ENCODE data around the gene ZNF324B.

Gene ZNF324B

DNA sequence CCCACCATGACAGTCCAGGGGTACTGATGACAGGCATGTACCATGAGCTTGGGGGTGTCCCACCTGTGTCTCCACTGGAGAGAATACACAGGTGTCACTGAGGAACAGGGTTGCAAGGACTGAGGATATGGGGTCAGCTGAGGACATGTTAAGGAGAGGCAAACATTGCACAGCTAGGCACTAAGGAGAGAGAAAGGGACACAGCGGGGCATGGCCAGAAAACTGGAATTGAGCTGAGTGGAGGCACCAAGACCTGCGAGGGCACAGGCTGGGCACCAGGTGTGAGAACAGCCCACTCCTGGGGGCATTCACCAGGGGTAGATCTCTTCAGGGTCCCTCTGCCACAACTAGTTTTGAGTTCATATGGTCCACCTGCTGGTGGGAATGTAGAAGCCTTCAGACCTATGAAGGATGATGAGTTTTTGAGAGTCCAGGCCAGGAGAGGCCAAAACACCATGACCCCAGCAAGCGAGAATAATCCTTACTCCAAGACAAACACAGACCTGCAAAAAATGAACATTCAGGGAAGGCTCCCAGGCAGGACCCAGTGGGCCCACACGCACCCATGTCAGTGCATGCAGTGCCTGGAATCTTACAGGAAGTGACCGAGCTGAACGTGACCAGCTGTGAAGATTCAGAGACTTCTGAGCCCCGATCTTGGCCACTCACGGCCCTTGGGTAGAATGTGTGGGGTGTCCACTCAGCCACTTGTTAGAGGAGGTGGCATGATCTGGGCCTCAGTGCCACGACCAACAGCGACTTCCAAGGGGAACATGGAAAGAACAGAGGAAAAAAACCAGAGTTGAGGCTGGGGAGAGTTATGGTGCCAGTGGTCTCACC is 44.4 kb upstream of the ZNF324B start:
- Histone ChIP-seq H3K9me3 (replicated peaks in 1 of 2; ENCODE audit: control insufficient read depth in 2 of 2, insufficient read depth in 1 of 2, low read depth in 1 of 2, low read length in 2 of 2) (peaks cover 2 to 18% of the 10 kb centered on the region in 2 donors), H3K4me1 (ENCODE audit: control insufficient read depth in 2 of 2, insufficient read depth in 1 of 2, low read depth in 1 of 2, low read length in 2 of 2) (peaks cover 14 to 20% of the 10 kb centered on the region in 2 donors), H4K8ac (ENCODE audit: low read depth, low read length) (no peak overlapping the region), H3K79me1 (ENCODE audit: low read depth, low read length) (peaks cover 9% of the 10 kb centered on the region), H2BK15ac (ENCODE audit: low read length) (no peak overlapping the region), H4K91ac (ENCODE audit: low read depth, low read length, poor library complexity) (no peak overlapping the region), H3K18ac (ENCODE audit: low read length) (no peak overlapping the region), H3K27me3 (ENCODE audit: control insufficient read depth in 3 of 3, insufficient read depth in 3 of 3, low read depth in 1 of 3, low read length in 3 of 3) (no peaks in the 10 kb centered on the region), H3K36me3 (replicated peaks in 1 of 2; ENCODE audit: control insufficient read depth in 2 of 2, insufficient read depth in 2 of 2, low read length in 2 of 2) (peaks cover 1 to 8% of the 10 kb centered on the region in 2 donors), H2AFZ (ENCODE audit: low read length) (no peak overlapping the region), H3K14ac (ENCODE audit: low read length) (no peak overlapping the region), H3K4ac (ENCODE audit: low read length) (no peak overlapping the region), H3K23ac (ENCODE audit: low read depth, low read length, poor library complexity) (peak overlapping the region; percentile 14), H3K9ac (ENCODE audit: low read depth, low read length, poor library complexity) (no peak overlapping the region), H3K4me2 (ENCODE audit: insufficient read depth, low read length, poor library complexity, severe bottlenecking) (peak overlapping the region; percentile 92), H2BK12ac (ENCODE audit: low read length) (no peak overlapping the region), H3K4me3 (ENCODE audit: low read length in 2 of 2) (peak overlapping the region; percentile 27 to 84), H3K27ac (replicated peaks; ENCODE audit: low read length) (peak overlapping the region; percentile 93), H2BK5ac (ENCODE audit: low read length) (peak overlapping the region; percentile 75), H2AK5ac (ENCODE audit: low read depth, low read length) (peak overlapping the region; percentile 88), H2BK120ac (ENCODE audit: low read depth, low read length) (no peak overlapping the region)
- no CpG with 5 or more reads among the region's 10 CpGs for WGBS, 2 donors (ENCODE audit: extremely low coverage in 2 of 2, insufficient read length in 2 of 2, insufficient replicate concordance in 1 of 2)
- no peak for DNase-seq (ENCODE audit: low spot score)

GRCh38 chr19:58407658-58408151 is 43.7 kb upstream of the ZNF324B start:
- H3K18ac ChIP-seq (ENCODE audit: low read length) = peak overlapping the region; percentile 99
- H3K4me1 ChIP-seq (ENCODE audit: control insufficient read depth in 2 of 2, insufficient read depth in 1 of 2, low read depth in 1 of 2, low read length in 2 of 2) = peaks cover 13 to 18% of the 10 kb centered on the region in 2 donors
- whole genome bisulfite sequencing, 2 donors (ENCODE audit: extremely low coverage in 2 of 2, insufficient read length in 2 of 2, insufficient replicate concordance in 1 of 2) = no CpG with 5 or more reads among the region's 22 CpGs
- peak overlapping the region; percentile 93 for H2AFZ ChIP-seq (ENCODE audit: low read length)
- peaks cover 2 to 12% of the 10 kb centered on the region in 2 donors for H3K9me3 ChIP-seq (replicated peaks in 1 of 2; ENCODE audit: control insufficient read depth in 2 of 2, insufficient read depth in 1 of 2, low read depth in 1 of 2, low read length in 2 of 2)
- H3K4me3 ChIP-seq (ENCODE audit: low read length in 2 of 2) = peak overlapping the region; percentile 84 to 87
- H3K14ac ChIP-seq (ENCODE audit: low read length) = peak overlapping the region; percentile 91
- peak overlapping the region; percentile 87 for H3K4ac ChIP-seq (ENCODE audit: low read length)
- peak overlapping the region; percentile 75 for H2BK5ac ChIP-seq (ENCODE audit: low read length)
- H3K79me1 ChIP-seq (ENCODE audit: low read depth, low read length) = peaks cover 8% of the 10 kb centered on the region
- peak overlapping the region; percentile 89 for H3K9ac ChIP-seq (ENCODE audit: low read depth, low read length, poor library complexity)
- H4K91ac ChIP-seq (ENCODE audit: low read depth, low read length, poor library complexity) = no peak overlapping the region
- H3K27ac ChIP-seq (replicated peaks; ENCODE audit: low read length) = peak overlapping the region; percentile 93
- H2BK120ac ChIP-seq (ENCODE audit: low read depth, low read length) = no peak overlapping the region
- peak overlapping the region; percentile 92 for H3K4me2 ChIP-seq (ENCODE audit: insufficient read depth, low read length, poor library complexity, severe bottlenecking)
- H2BK12ac ChIP-seq (ENCODE audit: low read length) = no peak overlapping the region
- peaks cover 1 to 8% of the 10 kb centered on the region in 2 donors for H3K36me3 ChIP-seq (replicated peaks in 1 of 2; ENCODE audit: control insufficient read depth in 2 of 2, insufficient read depth in 2 of 2, low read length in 2 of 2)
- H3K27me3 ChIP-seq (ENCODE audit: control insufficient read depth in 3 of 3, insufficient read depth in 3 of 3, low read depth in 1 of 3, low read length in 3 of 3) = no peaks in the 10 kb centered on the region
- H2AK5ac ChIP-seq (ENCODE audit: low read depth, low read length) = peak overlapping the region; percentile 88
- DNase-seq (ENCODE audit: low spot score) = no peak
- H2BK15ac ChIP-seq (ENCODE audit: low read length) = peak overlapping the region; percentile 10
- H4K8ac ChIP-seq (ENCODE audit: low read depth, low read length) = no peak overlapping the region
- H3K23ac ChIP-seq (ENCODE audit: low read depth, low read length, poor library complexity) = peak overlapping the region; percentile 97

DNA sequence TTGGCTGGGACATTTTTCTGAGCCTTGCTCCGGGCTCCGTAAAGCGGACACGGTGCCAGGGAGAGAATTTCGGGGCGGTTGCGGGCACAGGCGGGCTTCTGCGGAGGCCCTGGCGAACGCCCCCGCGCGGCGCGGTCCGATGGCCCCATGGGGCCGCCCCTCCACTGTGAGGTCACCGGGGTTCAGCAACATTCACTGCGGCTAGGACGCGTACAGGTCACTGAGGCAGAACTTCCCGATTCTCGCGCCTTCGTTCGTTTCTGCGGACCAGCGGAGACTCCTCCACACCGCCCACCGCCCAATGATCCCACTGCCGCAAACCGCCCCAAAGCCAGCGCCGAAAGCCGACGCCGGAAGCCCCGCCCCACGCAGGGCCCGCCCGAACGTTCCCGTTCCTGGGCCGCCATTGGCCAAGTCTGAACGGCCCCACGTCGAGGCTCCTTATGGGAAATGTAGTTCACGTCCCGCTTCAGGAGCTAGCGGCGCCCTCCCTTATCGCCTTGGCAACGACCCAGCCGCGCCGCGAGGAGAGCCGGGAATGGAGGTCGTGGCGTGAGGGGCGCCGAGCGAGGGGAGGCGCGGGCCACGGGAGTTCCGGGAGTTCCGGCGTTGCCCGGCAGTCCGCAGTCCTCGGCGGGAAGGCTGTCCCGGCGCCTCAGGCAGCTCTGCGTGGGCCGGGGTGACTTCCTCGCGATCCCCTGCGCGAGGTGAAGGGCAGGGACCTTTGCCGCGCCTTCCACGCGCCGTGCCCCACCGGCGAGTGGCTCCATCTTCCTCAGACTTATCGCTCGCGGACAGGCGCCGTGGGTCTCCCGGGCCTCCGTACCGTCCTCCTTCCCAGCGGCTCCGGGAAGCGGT is 43.0 kb upstream of the ZNF324B start, which contains the start of gene ZNF584:
Gene ZNF584 (plus strand): TSS at position 498 of the 858 bp plus-strand sequence. CDS start 499 bp downstream, outside the sequence.
- no peak within 1 kb of the TSS for H4K91ac ChIP-seq (ENCODE audit: low read depth, low read length, poor library complexity)
- H3K27ac ChIP-seq (replicated peaks; ENCODE audit: low read length) = peak within 1 kb of the TSS; percentile 93
- peaks cover 0 to 6% of the 10 kb centered on the region in 2 donors for H3K9me3 ChIP-seq (replicated peaks in 1 of 2; ENCODE audit: control insufficient read depth in 2 of 2, insufficient read depth in 1 of 2, low read depth in 1 of 2, low read length in 2 of 2)
- peak within 1 kb of the TSS; percentile 84 to 97 for H3K4me3 ChIP-seq (ENCODE audit: low read length in 2 of 2)
- peak within 1 kb of the TSS; percentile 99 for H3K18ac ChIP-seq (ENCODE audit: low read length)
- H4K8ac ChIP-seq (ENCODE audit: low read depth, low read length) = peak within 1 kb of the TSS; percentile 96
- peaks cover 13 to 18% of the 10 kb centered on the region in 2 donors for H3K4me1 ChIP-seq (ENCODE audit: control insufficient read depth in 2 of 2, insufficient read depth in 1 of 2, low read depth in 1 of 2, low read length in 2 of 2)
- no CpG with 5 or more reads among the region's 100 CpGs for WGBS, 2 donors (ENCODE audit: extremely low coverage in 2 of 2, insufficient read length in 2 of 2, insufficient replicate concordance in 1 of 2)
- H3K79me1 ChIP-seq (ENCODE audit: low read depth, low read length) = peaks cover 8% of the 10 kb centered on the region
- no peaks in the 10 kb centered on the region for H3K27me3 ChIP-seq (ENCODE audit: control insufficient read depth in 3 of 3, insufficient read depth in 3 of 3, low read depth in 1 of 3, low read length in 3 of 3)
- peak within 1 kb of the TSS; percentile 87 for H2BK120ac ChIP-seq (ENCODE audit: low read depth, low read length)
- H2AK5ac ChIP-seq (ENCODE audit: low read depth, low read length) = peak within 1 kb of the TSS; percentile 93
- peak within 1 kb of the TSS; percentile 95 for H2BK5ac ChIP-seq (ENCODE audit: low read length)
- H3K4me2 ChIP-seq (ENCODE audit: insufficient read depth, low read length, poor library complexity, severe bottlenecking) = peak within 1 kb of the TSS; percentile 95
- H3K4ac ChIP-seq (ENCODE audit: low read length) = peak within 1 kb of the TSS; percentile 97
- peak within 1 kb of the TSS; percentile 10 for H2BK15ac ChIP-seq (ENCODE audit: low read length)
- peak within 1 kb of the TSS; percentile 94 for H3K14ac ChIP-seq (ENCODE audit: low read length)
- peak; percentile 95 for DNase-seq (ENCODE audit: low spot score)
- peak within 1 kb of the TSS; percentile 93 for H2AFZ ChIP-seq (ENCODE audit: low read length)
- peaks cover 0 to 1% of the 10 kb centered on the region in 2 donors for H3K36me3 ChIP-seq (replicated peaks in 1 of 2; ENCODE audit: control insufficient read depth in 2 of 2, insufficient read depth in 2 of 2, low read length in 2 of 2)
- peak within 1 kb of the TSS; percentile 97 for H3K23ac ChIP-seq (ENCODE audit: low read depth, low read length, poor library complexity)
- peak within 1 kb of the TSS; percentile 73 for H2BK12ac ChIP-seq (ENCODE audit: low read length)
- H3K9ac ChIP-seq (ENCODE audit: low read depth, low read length, poor library complexity) = peak within 1 kb of the TSS; percentile 99
